Testis (tissue), 3 donors: ENCODE data around the gene MCRS1. TPM values are rescaled to one million over a fixed set of nuclear protein-coding genes. Genes with fewer than 3 reads are reported as not detected.

Experiments used
- DNase-seq: peaks from one replicate; pipeline ENCODE4 v3.0.0-alpha.2; 2019
- H3K27ac ChIP-seq, 2 donors: fragments of 200-600 bp; sonication (generic); one replicate each; pipeline ENCODE4 v1.5.1; 2019
- H3K27me3 ChIP-seq: fragments of 200-600 bp; sonication (generic); one replicate; pipeline ENCODE4 v1.5.1; 2019
- H3K36me3 ChIP-seq: fragments of 200-600 bp; sonication (generic); one replicate; pipeline ENCODE4 v1.5.1; 2017; ENCODE audit warnings: low read depth; ENCODE audit errors: missing control alignments
- H3K4me1 ChIP-seq: fragments of 200-600 bp; sonication (generic); one replicate; pipeline ENCODE4 v1.5.1; 2019
- H3K4me3 ChIP-seq, 2 donors: fragments of 200-600 bp; sonication (generic); one replicate each; pipeline ENCODE4 v1.5.1; 2017 to 2019
- H3K9me3 ChIP-seq: fragments of 200-600 bp; sonication (generic); one replicate; pipeline ENCODE4 v1.5.1; 2017
- CTCF ChIP-seq, 3 experiments: fragments of 450-650 bp in 2 of 3; fragments of 200-600 bp in 1 of 3; sonication (generic) in 1 of 3; IDR thresholded peaks; one replicate each; pipeline ENCODE4 v1.5.1; 2016 to 2019; ENCODE audit warnings: antibody characterized with exemption in 3 of 3, mild to moderate bottlenecking in 2 of 3, moderate library complexity in 1 of 3
- POLR2A ChIP-seq: fragments of 450-650 bp; IDR thresholded peaks from one replicate; pipeline ENCODE4 v1.6.1; 2017; ENCODE audit warnings: antibody characterized with exemption, mild to moderate bottlenecking, moderate library complexity
- WGBS, 2 donors: methylation state at CpG; one replicate each; pipeline ENCODE4 v1.1.5; 2018; 5-methylcytosine and 5-hydroxymethylcytosine counted together
- intact Hi-C: fragments of 100-400 bp; cut with DNase I; formaldehyde crosslinking; loops from one replicate; pipeline ENCODE4 v1.15.1; 2023; ENCODE audit warnings: low total_unique reads
- polyA plus RNA-seq: library from polyadenylated mRNA; stranded (reverse); fragments of 350-450 nt; fragmentation: Illumina TruSeq; extraction: RNeasy Lipid Tissue Mini Kit (QIAGEN cat#74804); gene quantifications from one replicate; pipeline ENCODE4 v1.2.3, GENCODE V29; 2014; ENCODE audit warnings: low read depth, low replicate concordance; ENCODE audit not compliant: insufficient read depth
- total RNA-seq, 2 donors: library from RNA; depleted of rRNA; stranded (reverse); fragments of >200 nt; gene quantifications; one replicate each; pipeline ENCODE4 v1.2.3, GENCODE V29; 2016

Gene MCRS1
- total and polyA plus RNA-seq, 3 donors from 2014 or later = 95.8 to 105 (median 104) TPM

- Histone ChIP-seq H3K27me3 (no peaks in the 10 kb centered on the region), H3K36me3 (no peaks in the 10 kb centered on the region), H3K4me3 (no peak overlapping the region), H3K27ac (no peak overlapping the region), H3K4me1 (peaks cover 4% of the 10 kb centered on the region), H3K9me3 (no peaks in the 10 kb centered on the region)
- TF ChIP-seq POLR2A = no peak
- no peak for TF ChIP-seq CTCF (IDR thresholded peaks at IDR 0.05)
- DNase-seq = no peak
- 91% methylated on average over 3 of the region's 3 CpGs; no CpG with 5 or more reads in 1 of the 2 donors for WGBS, 2 donors
- intact Hi-C loops = no loop called here
These were observed 21.5 kb downstream of the MCRS1 start for GRCh38 chr12:49546481-49546880.

GRCh38 chr12:49545815-49546214 is 22.1 kb downstream of the MCRS1 start:
- Histone ChIP-seq H3K27me3 (no peaks in the 10 kb centered on the region), H3K27ac (no peak overlapping the region), H3K4me3 (no peak overlapping the region), H3K9me3 (no peaks in the 10 kb centered on the region), H3K4me1 (peaks cover 4% of the 10 kb centered on the region), H3K36me3 (no peaks in the 10 kb centered on the region)
- TF ChIP-seq CTCF (IDR thresholded peaks at IDR 0.05) (no peak), POLR2A (no peak)
- WGBS, 2 donors = 87 to 96% methylated on average over 2 to 4 of the region's 4 CpGs
- intact Hi-C loops = no loop called here
- no peak for DNase-seq

- no peak overlapping the region for H3K27ac ChIP-seq
- TF ChIP-seq POLR2A (no peak), CTCF (IDR thresholded peaks at IDR 0.05) (no peak)
- H3K4me3 ChIP-seq = no peak overlapping the region
- DNase-seq = no peak
- 37 to 50% methylated on average over 7 to 39 of the region's 39 CpGs for WGBS, 2 donors
- no peaks in the 10 kb centered on the region for H3K9me3 ChIP-seq
- H3K4me1 ChIP-seq = peaks cover 4% of the 10 kb centered on the region
- intact Hi-C loops = no loop called here
- H3K27me3 ChIP-seq = no peaks in the 10 kb centered on the region
- no peaks in the 10 kb centered on the region for H3K36me3 ChIP-seq
These were observed 23.8 kb downstream of the MCRS1 start for GRCh38 chr12:49543914-49544815.

GRCh38 chr12:49543221-49543913 is 24.6 kb downstream of the MCRS1 start:
- Histone ChIP-seq H3K4me1 (no peaks in the 10 kb centered on the region), H3K27me3 (no peaks in the 10 kb centered on the region), H3K4me3 (no peak overlapping the region), H3K36me3 (no peaks in the 10 kb centered on the region), H3K27ac (no peak overlapping the region), H3K9me3 (no peaks in the 10 kb centered on the region)
- intact Hi-C loops = no loop called here
- TF ChIP-seq CTCF (IDR thresholded peaks at IDR 0.05) (no peak), POLR2A (no peak)
- no peak for DNase-seq
- WGBS, 2 donors = 67 to 77% methylated on average over 17 to 20 of the region's 20 CpGs
